Endothelial cell (in vitro differentiated cells): ENCODE results near the gene MSMP. TPM values are rescaled to one million over a fixed set of nuclear protein-coding genes. Genes with fewer than 3 reads are reported as not detected.
A peak's percentile ranks its signal among the peaks of the same experiment; 100 is the strongest.

ENCODE experiments used
- DNase-seq: peaks from one replicate; pipeline ENCODE4 v3.0.0; 2021; ENCODE audit warnings: low spot score
- H3K27ac Mint-ChIP-seq: one replicate; pipeline ENCODE4 v1.8.0; 2021; ENCODE audit warnings: mixed read lengths, inconsistent platforms; ENCODE audit not compliant: unreplicated experiment
- H3K27me3 Mint-ChIP-seq: one replicate; pipeline ENCODE4 v1.8.0; 2021; ENCODE audit warnings: mild to moderate bottlenecking, moderate library complexity, mixed read lengths, inconsistent platforms; ENCODE audit not compliant: unreplicated experiment
- H3K36me3 Mint-ChIP-seq: one replicate; pipeline ENCODE4 v1.8.0; 2021; ENCODE audit warnings: mild to moderate bottlenecking, low read depth, mixed read lengths, inconsistent platforms; ENCODE audit not compliant: unreplicated experiment
- H3K4me1 Mint-ChIP-seq: one replicate; pipeline ENCODE4 v1.8.0; 2021; ENCODE audit warnings: mild to moderate bottlenecking, mixed read lengths, inconsistent platforms; ENCODE audit not compliant: unreplicated experiment
- H3K4me3 Mint-ChIP-seq: one replicate; pipeline ENCODE4 v1.8.0; 2021; ENCODE audit warnings: mild to moderate bottlenecking, mixed read lengths, inconsistent platforms; ENCODE audit not compliant: unreplicated experiment
- H3K9me3 Mint-ChIP-seq: one replicate; pipeline ENCODE4 v1.8.0; 2021; ENCODE audit warnings: mixed read lengths, inconsistent platforms; ENCODE audit not compliant: unreplicated experiment
- CTCF ChIP-seq: fragments of 200-600 bp; sonication (generic); IDR thresholded peaks from one replicate; pipeline ENCODE4 v1.5.0; 2021; ENCODE audit warnings: antibody characterized with exemption; ENCODE audit not compliant: unreplicated experiment
- total RNA-seq: library from RNA; stranded (reverse); fragmentation: NEBNext Ultra II Directional; extraction: Animal tissue kit (Norgen Biotek cat#: 25700); gene quantifications from one replicate; pipeline ENCODE4 v1.2.1, GENCODE V29; 2021; ENCODE audit not compliant: unreplicated experiment

Gene MSMP
- total RNA-seq, 1 donor from 2014 or later = 2.8 TPM

DNA sequence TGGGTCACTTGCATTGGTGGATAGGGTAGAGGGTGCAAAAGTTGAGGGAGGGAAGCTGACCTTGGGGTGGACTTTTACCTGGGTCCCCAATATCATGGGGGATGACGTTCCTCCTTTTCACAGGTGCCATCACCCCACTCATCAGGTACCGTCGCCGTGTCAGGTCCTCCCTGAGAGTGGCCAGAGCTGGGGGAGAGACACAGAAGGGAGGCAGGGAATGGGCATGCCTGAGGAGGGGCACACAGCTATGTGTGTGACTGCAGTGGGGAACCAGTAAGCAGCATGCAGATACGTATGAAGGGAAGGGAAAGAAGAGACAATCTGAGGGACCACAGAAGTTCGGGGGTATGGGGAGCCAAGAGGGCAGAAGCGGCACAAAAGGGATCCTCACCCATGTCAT is 15.2 kb downstream of the MSMP start:
- Mint-ChIP-seq H3K36me3 (peaks cover 65% of the 10 kb centered on the region), H3K9me3 (no peaks in the 10 kb centered on the region), H3K4me3 (peak overlapping the region; percentile 47), H3K4me1 (peaks cover 21% of the 10 kb centered on the region), H3K27ac (peak overlapping the region; percentile 78), H3K27me3 (peaks cover 4% of the 10 kb centered on the region)
- TF ChIP-seq CTCF = no peak
- no peak for DNase-seq

- Mint-ChIP-seq H3K27ac (peak overlapping the region; percentile 78), H3K4me3 (peak overlapping the region; percentile 47), H3K27me3 (peaks cover 4% of the 10 kb centered on the region), H3K36me3 (peaks cover 60% of the 10 kb centered on the region), H3K4me1 (peaks cover 19% of the 10 kb centered on the region), H3K9me3 (no peaks in the 10 kb centered on the region)
- no peak for DNase-seq
- no peak for TF ChIP-seq CTCF
Observed at GRCh38 chr9:35738186-35738585, 15.9 kb downstream of the MSMP start.

DNA sequence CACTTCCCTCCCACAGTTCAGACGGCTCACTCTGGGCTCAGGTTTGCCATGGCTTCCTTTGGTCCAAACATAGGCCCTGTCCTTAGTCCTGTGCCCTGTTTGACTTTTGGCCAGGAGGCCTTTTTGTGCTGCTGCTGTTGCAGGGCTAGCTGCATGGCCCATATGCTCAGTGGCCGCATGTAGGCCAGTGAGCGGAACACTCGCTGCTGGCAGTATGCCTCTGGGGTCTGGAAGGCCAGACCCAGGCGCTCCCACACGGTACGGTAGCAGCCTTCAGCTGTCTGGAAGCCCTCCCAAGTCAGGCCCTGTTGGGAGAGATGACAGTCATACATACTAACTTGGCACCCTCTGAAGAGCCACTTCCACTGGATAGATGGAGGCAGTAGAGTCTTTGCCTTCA is 16.9 kb downstream of the MSMP start:
- DNase-seq = no peak
- Mint-ChIP-seq H3K27ac (peak overlapping the region; percentile 31), H3K36me3 (peaks cover 56% of the 10 kb centered on the region), H3K9me3 (no peaks in the 10 kb centered on the region), H3K4me3 (peak overlapping the region; percentile 66), H3K4me1 (peaks cover 18% of the 10 kb centered on the region), H3K27me3 (peaks cover 4% of the 10 kb centered on the region)
- no peak for TF ChIP-seq CTCF

DNA sequence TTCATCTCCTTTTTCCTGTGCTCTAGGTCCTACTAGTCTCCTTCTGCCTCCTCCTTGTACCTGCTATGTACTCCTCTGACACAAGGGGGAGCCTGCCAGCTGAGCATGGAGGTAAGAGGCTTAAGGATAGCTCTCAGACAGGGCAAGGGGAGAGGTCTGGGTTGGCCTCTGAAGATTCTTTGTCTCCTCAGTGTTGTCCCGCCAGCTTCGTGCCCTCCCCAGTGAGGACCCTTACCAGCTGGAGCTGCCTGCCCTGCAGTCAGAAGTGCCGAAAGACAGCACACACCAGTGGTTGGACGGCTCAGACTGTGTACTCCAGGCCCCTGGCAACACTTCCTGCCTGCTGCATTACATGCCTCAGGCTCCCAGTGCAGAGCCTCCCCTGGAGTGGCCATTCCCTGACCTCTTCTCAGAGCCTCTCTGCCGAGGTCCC is 17.9 kb downstream of the MSMP start:
- H3K27me3 Mint-ChIP-seq = peaks cover 6% of the 10 kb centered on the region

GRCh38 chr9:35734096-35734495 is 20.0 kb downstream of the MSMP start:
- peak overlapping the region; percentile 81 for H3K27ac Mint-ChIP-seq
- no peak for DNase-seq
- peaks cover 35% of the 10 kb centered on the region for H3K36me3 Mint-ChIP-seq
- no peak for TF ChIP-seq CTCF
- H3K9me3 Mint-ChIP-seq = no peaks in the 10 kb centered on the region
- H3K4me3 Mint-ChIP-seq = peak overlapping the region; percentile 51
- peaks cover 12% of the 10 kb centered on the region for H3K27me3 Mint-ChIP-seq
- H3K4me1 Mint-ChIP-seq = peaks cover 23% of the 10 kb centered on the region

More for the DNA sequence above, 17.9 kb downstream of the MSMP start:
- no peaks in the 10 kb centered on the region for H3K9me3 Mint-ChIP-seq
- TF ChIP-seq CTCF = peak; percentile 68
- DNase-seq = peak; percentile 75
- peaks cover 48% of the 10 kb centered on the region for H3K36me3 Mint-ChIP-seq
- H3K4me1 Mint-ChIP-seq = peaks cover 20% of the 10 kb centered on the region
- H3K4me3 Mint-ChIP-seq = no peak overlapping the region
- H3K27ac Mint-ChIP-seq = peak overlapping the region; percentile 84
